HepG2 (cell line): ENCODE data around the gene PDGFRB. TPM values are rescaled to one million over a fixed set of nuclear protein-coding genes. Genes with fewer than 3 reads are reported as not detected.

Experiments
- ATAC-seq: fragments of 200-7000 bp; cut with Tn5 transposase; 3 replicates; pipeline ENCODE4 v1.9.1; 2020; ENCODE audit warnings: mild to moderate bottlenecking, moderate library complexity
- BruUV-seq: library from RNA; stranded (reverse); fragments of 400-500 nt; replicated peaks from 2 replicates; lab custom pipeline; 2021; lab: Mats Ljungman, UMichigan
- CTCF ChIA-PET: fragments of 300-600 bp; formaldehyde crosslinking; extraction: SDS; loops from one replicate; lab custom pipeline; 2021; ENCODE audit warnings: low total read pairs, inconsistent platforms, low intra/inter-chr PET ratio; lab: Yijun Ruan, JAX
- POLR2A ChIA-PET: fragments of 350-600 bp; sonication (Branson Sonifier 250); formaldehyde crosslinking; loops from one replicate; lab custom pipeline; 2020; ENCODE audit warnings: antibody characterized with exemption, inconsistent platforms; lab: Yijun Ruan, JAX
- DNase-seq: peaks from one replicate; pipeline ENCODE4 v3.0.0-alpha.2; 2015; ENCODE audit warnings: low spot score
- FAIRE-seq: peaks from 3 replicates; lab custom pipeline; 2011; peaks lifted over from hg19 to GRCh38; lab: Jason Lieb, UNC
- H2AFZ ChIP-seq: one replicate; pipeline ENCODE4 v1.6.1; 2011; ENCODE audit warnings: low read length, inconsistent platforms
- H3K27ac ChIP-seq: fragments of 300-600 bp; 3 replicates; pipeline ENCODE4 v1.8.0; 2011; ENCODE audit warnings: mixed run types, mild to moderate bottlenecking, mixed read lengths, low read length, inconsistent platforms; ENCODE audit not compliant: insufficient read depth; ENCODE audit errors: extremely low read length
- H3K27me3 ChIP-seq, 2 experiments: fragments of 200-600 bp in 1 of 2; 2 replicates in 1 of 2; 3 replicates in 1 of 2; pipeline versions ENCODE4 v1.6.0 to v1.8.0; 2011; ENCODE audit warnings: low read length in 2 of 2, mild to moderate bottlenecking in 2 of 2, moderate library complexity in 2 of 2, inconsistent platforms in 1 of 2; ENCODE audit not compliant: insufficient read depth in 2 of 2, control insufficient read depth in 1 of 2
- H3K36me3 ChIP-seq, 2 experiments: fragments of 200-600 bp in 1 of 2; replicated peaks in 1 of 2; 2 replicates in 1 of 2; 3 replicates in 1 of 2; pipeline versions ENCODE4 v1.5.1 to v1.8.0; 2011; ENCODE audit warnings: low read length in 2 of 2, inconsistent platforms in 1 of 2; ENCODE audit not compliant: insufficient read depth in 2 of 2, control insufficient read depth in 1 of 2
- H3K4me1 ChIP-seq: 2 replicates; pipeline ENCODE4 v1.5.1; 2012; ENCODE audit warnings: low read length, inconsistent platforms; ENCODE audit not compliant: insufficient read depth
- H3K4me2 ChIP-seq: 2 replicates; pipeline ENCODE4 v1.6.0; 2011; ENCODE audit warnings: low read depth, low read length, inconsistent platforms
- H3K4me3 ChIP-seq, 3 experiments: fragments of 200-600 bp in 1 of 3; sonication (generic), shearing (Covaris generic) in 1 of 3; replicated peaks in 1 of 3; 2 replicates each; pipeline ENCODE4 v1.5.1; 2011 to 2016; ENCODE audit warnings: low read length in 3 of 3, inconsistent platforms in 2 of 3, low read depth in 2 of 3, mild to moderate bottlenecking in 2 of 3, control low read depth in 1 of 3, mixed read lengths in 1 of 3; ENCODE audit not compliant: insufficient read depth in 1 of 3
- H3K79me2 ChIP-seq: one replicate; pipeline ENCODE4 v1.6.1; 2011; ENCODE audit warnings: low read length, inconsistent platforms; ENCODE audit not compliant: insufficient read depth
- H3K9ac ChIP-seq: 2 replicates; pipeline ENCODE4 v1.6.0; 2011; ENCODE audit warnings: mild to moderate bottlenecking, low read depth, low read length, inconsistent platforms; ENCODE audit not compliant: insufficient read depth
- H3K9me3 ChIP-seq: 2 replicates; pipeline ENCODE4 v1.5.1; 2012; ENCODE audit warnings: mild to moderate bottlenecking, low read length
- H4K20me1 ChIP-seq: 2 replicates; pipeline ENCODE4 v1.6.0; 2011; ENCODE audit warnings: inconsistent platforms, mild to moderate bottlenecking, low read length, moderate library complexity; ENCODE audit not compliant: insufficient read depth
- HES4 ChIP-seq: sonication (generic); formaldehyde crosslinking; IDR thresholded peaks from 2 replicates; pipeline ENCODE4 v1.9.0; 2021; ENCODE audit warnings: mild to moderate bottlenecking, missing genetic modification reagents, borderline replicate concordance
- KAT7 ChIP-seq: IDR thresholded peaks from 2 replicates; pipeline ENCODE4 v1.6.1; 2018; ENCODE audit warnings: borderline replicate concordance, missing compliant biosample characterization
- REL ChIP-seq: sonication (generic); formaldehyde crosslinking; conservative IDR thresholded peaks from 2 replicates; pipeline ENCODE4 v1.8.0; 2022; ENCODE audit warnings: mild to moderate bottlenecking, missing genetic modification reagents, moderate library complexity
- RFX3 ChIP-seq: IDR thresholded peaks from 2 replicates; pipeline ENCODE4 v1.6.1; 2016; ENCODE audit warnings: missing biosample characterization, missing genetic modification reagents
- RNF2 ChIP-seq: fragments of 450-650 bp; conservative IDR thresholded peaks from 2 replicates; pipeline ENCODE4 v1.6.1; 2016; ENCODE audit warnings: low read depth
- SALL1 ChIP-seq: sonication (generic); formaldehyde crosslinking; IDR thresholded peaks from 2 replicates; pipeline ENCODE4 v1.8.0; 2022; ENCODE audit warnings: mild to moderate bottlenecking, missing genetic modification reagents
- SIX1 ChIP-seq: sonication (generic); formaldehyde crosslinking; IDR thresholded peaks from 2 replicates; pipeline ENCODE4 v1.4.0; 2020; ENCODE audit warnings: missing genetic modification reagents, borderline replicate concordance
- TBL1XR1 ChIP-seq: fragments of 150-350 bp; IDR thresholded peaks from 2 replicates; pipeline ENCODE4 v1.6.1; 2014; ENCODE audit warnings: borderline replicate concordance, low read length; ENCODE audit not compliant: partially characterized antibody
- TMF1 ChIP-seq: sonication (generic); formaldehyde crosslinking; IDR thresholded peaks from 2 replicates; pipeline ENCODE4 v1.8.1; 2022; ENCODE audit warnings: low read depth, missing genetic modification reagents
- ZFP36L1 ChIP-seq: sonication (generic); formaldehyde crosslinking; IDR thresholded peaks from 2 replicates; pipeline ENCODE4 v1.8.0; 2022; ENCODE audit warnings: mild to moderate bottlenecking, missing genetic modification reagents, moderate library complexity
- ZNF616 ChIP-seq: sonication (generic); formaldehyde crosslinking; IDR thresholded peaks from 2 replicates; pipeline ENCODE4 v1.5.0; 2020; ENCODE audit warnings: low read depth, mild to moderate bottlenecking, missing genetic modification reagents
- ZNF678 ChIP-seq: sonication (generic); formaldehyde crosslinking; IDR thresholded peaks from 2 replicates; pipeline ENCODE4 v1.4.0; 2020; ENCODE audit warnings: mild to moderate bottlenecking, missing genetic modification reagents
- ZNF749 ChIP-seq: sonication (generic); formaldehyde crosslinking; IDR thresholded peaks from 2 replicates; pipeline ENCODE4 v1.8.0; 2022; ENCODE audit warnings: mild to moderate bottlenecking, missing genetic modification reagents, moderate library complexity, borderline replicate concordance
- ZNF773 ChIP-seq: sonication (generic); formaldehyde crosslinking; IDR thresholded peaks from 2 replicates; pipeline ENCODE4 v1.4.0; 2020; ENCODE audit warnings: missing genetic modification reagents, borderline replicate concordance
- WGBS: methylation state at CpG from one replicate; pipeline ENCODE4 v1.1.6; 2017; ENCODE audit warnings: low lambda C conversion rate; 5-methylcytosine and 5-hydroxymethylcytosine counted together
- in situ Hi-C: cut with HindIII; loops from 2 replicates; pipeline ENCODE4 v1.10.0; 2017; ENCODE audit warnings: low pct_unique_long_range_greater_than_20kb; ENCODE audit not compliant: extremely low pct_ligation_motif_present
- intact Hi-C: fragments of 100-400 bp; cut with micrococcal nuclease; formaldehyde crosslinking; loops from one replicate; pipeline ENCODE4 v1.10.0; 2022; ENCODE audit not compliant: unreplicated experiment
- polyA plus RNA-seq, 8 experiments: library from polyadenylated mRNA; depleted of rRNA in 3 of 8; stranded (reverse) in 7 of 8; unstranded in 1 of 8; fragments of >200 nt; fragmentation: Illumina TruSeq in 4 of 8; extraction: Trizol in 4 of 8; gene quantifications; 2 replicates each; pipeline versions ENCODE4 v1.2.1 to v1.2.3, GENCODE V29; 2011 to 2016; ENCODE audit warnings: low read depth in 4 of 8, missing spikeins in 1 of 8, mixed read lengths in 1 of 8; ENCODE audit not compliant: insufficient read depth in 1 of 8
- total RNA-seq, 5 experiments: library from RNA; depleted of rRNA; stranded (reverse); fragments of >200 nt; fragmentation: Illumina TruSeq; extraction: Trizol; gene quantifications; 2 replicates each; pipeline ENCODE4 v1.2.3, GENCODE V29; 2016; ENCODE audit warnings: low read depth in 1 of 5
- TF ChIP-seq, protein P1 (sequence below): sonication (generic); formaldehyde crosslinking; IDR thresholded peaks from 2 replicates; pipeline ENCODE4 v1.5.1; 2020; ENCODE audit warnings: missing genetic modification reagents, mild to moderate bottlenecking, borderline replicate concordance
- TF ChIP-seq, protein P2 (sequence below): sonication (generic); formaldehyde crosslinking; IDR thresholded peaks from 2 replicates; pipeline ENCODE4 v1.5.0; 2020; ENCODE audit warnings: missing genetic modification reagents
- TF ChIP-seq, protein P3 (sequence below): sonication (generic); formaldehyde crosslinking; IDR thresholded peaks from 2 replicates; pipeline ENCODE4 v1.8.1; 2022; ENCODE audit warnings: low read depth, mild to moderate bottlenecking, missing genetic modification reagents
- TF ChIP-seq, protein P4 (sequence below): sonication (generic); formaldehyde crosslinking; IDR thresholded peaks from 2 replicates; pipeline ENCODE4 v1.5.0; 2020; ENCODE audit warnings: missing genetic modification reagents

Gene PDGFRB
- total and polyA plus RNA-seq, 2 of the 13 experiments (the other 11 are each of a cell fraction or from before 2014, with no cell fraction given) = 4.0 to 21.0 TPM

DNA sequence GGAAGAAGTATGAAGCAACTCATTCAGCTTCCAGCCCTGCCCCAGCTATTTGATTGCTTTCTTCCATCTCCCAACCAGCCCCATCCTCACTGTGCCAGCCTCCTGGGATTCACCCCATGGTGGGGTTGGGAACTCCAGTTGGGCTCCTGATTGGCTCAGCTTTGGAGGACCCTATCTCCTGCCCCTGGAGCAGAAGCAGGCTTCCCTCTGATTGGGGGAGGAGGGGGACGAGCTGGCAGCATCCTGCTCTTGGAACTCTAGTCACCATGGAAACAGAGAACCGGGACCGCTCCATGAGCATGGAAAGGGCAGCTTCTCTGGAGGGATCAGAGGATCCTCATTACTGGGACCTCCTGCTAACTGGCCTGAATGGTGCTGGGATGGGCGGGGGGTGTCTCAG, 36.8 kb upstream of the PDGFRB start:
- BruUV-seq = no TSS peak
- in situ Hi-C loops = no loop called here
- 50% methylated on average over 2 of the region's 4 CpGs for WGBS

More for the DNA sequence above, 36.8 kb upstream of the PDGFRB start:
- TF ChIP-seq ZFP36L1 (CRISPR knock-in tag) (no peak), SIX1 (CRISPR knock-in tag) (no peak), TMF1 (CRISPR knock-in tag) (no peak), KAT7 (CRISPR knock-in tag) (no peak), ZNF749 (no peak), ZNF678 (CRISPR knock-in tag) (no peak), SALL1 (CRISPR knock-in tag) (no peak), RFX3 (no peak), ZNF616 (CRISPR knock-in tag) (no peak), RNF2 (no peak), ZNF773 (CRISPR knock-in tag) (no peak), HES4 (no peak), TBL1XR1 (no peak), REL (CRISPR knock-in tag) (no peak)
- TF ChIP-seq, protein P1, sequence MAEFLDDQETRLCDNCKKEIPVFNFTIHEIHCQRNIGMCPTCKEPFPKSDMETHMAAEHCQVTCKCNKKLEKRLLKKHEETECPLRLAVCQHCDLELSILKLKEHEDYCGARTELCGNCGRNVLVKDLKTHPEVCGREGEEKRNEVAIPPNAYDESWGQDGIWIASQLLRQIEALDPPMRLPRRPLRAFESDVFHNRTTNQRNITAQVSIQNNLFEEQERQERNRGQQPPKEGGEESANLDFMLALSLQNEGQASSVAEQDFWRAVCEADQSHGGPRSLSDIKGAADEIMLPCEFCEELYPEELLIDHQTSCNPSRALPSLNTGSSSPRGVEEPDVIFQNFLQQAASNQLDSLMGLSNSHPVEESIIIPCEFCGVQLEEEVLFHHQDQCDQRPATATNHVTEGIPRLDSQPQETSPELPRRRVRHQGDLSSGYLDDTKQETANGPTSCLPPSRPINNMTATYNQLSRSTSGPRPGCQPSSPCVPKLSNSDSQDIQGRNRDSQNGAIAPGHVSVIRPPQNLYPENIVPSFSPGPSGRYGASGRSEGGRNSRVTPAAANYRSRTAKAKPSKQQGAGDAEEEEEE (CRISPR knock-in tag) = no peak
- TF ChIP-seq, protein P2, sequence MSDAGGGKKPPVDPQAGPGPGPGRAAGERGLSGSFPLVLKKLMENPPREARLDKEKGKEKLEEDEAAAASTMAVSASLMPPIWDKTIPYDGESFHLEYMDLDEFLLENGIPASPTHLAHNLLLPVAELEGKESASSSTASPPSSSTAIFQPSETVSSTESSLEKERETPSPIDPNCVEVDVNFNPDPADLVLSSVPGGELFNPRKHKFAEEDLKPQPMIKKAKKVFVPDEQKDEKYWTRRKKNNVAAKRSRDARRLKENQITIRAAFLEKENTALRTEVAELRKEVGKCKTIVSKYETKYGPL (CRISPR knock-in tag) = no peak
- TF ChIP-seq, protein P3, sequence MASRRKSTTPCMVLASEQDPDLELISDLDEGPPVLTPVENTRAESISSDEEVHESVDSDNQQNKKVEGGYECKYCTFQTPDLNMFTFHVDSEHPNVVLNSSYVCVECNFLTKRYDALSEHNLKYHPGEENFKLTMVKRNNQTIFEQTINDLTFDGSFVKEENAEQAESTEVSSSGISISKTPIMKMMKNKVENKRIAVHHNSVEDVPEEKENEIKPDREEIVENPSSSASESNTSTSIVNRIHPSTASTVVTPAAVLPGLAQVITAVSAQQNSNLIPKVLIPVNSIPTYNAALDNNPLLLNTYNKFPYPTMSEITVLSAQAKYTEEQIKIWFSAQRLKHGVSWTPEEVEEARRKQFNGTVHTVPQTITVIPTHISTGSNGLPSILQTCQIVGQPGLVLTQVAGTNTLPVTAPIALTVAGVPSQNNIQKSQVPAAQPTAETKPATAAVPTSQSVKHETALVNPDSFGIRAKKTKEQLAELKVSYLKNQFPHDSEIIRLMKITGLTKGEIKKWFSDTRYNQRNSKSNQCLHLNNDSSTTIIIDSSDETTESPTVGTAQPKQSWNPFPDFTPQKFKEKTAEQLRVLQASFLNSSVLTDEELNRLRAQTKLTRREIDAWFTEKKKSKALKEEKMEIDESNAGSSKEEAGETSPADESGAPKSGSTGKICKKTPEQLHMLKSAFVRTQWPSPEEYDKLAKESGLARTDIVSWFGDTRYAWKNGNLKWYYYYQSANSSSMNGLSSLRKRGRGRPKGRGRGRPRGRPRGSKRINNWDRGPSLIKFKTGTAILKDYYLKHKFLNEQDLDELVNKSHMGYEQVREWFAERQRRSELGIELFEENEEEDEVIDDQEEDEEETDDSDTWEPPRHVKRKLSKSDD (CRISPR knock-in tag) = no peak
- TF ChIP-seq, protein P4, sequence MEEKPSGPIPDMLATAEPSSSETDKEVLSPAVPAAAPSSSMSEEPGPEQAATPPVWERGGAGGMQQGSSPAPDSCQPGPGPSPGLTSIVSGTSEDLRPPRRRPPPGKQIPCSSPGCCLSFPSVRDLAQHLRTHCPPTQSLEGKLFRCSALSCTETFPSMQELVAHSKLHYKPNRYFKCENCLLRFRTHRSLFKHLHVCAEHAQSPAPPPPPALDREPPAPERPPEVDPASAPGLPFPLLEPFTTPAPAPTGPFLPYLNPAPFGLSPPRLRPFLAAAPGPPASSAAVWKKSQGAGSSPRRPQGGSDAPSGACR (CRISPR knock-in tag) = no peak
- TF ChIP-seq, all 625 proteins: peak for 0
- Histone ChIP-seq H3K9ac (no peak overlapping the region), H3K27me3 (peaks cover 0 to 35% of the 10 kb centered on the region in 2 experiments), H3K79me2 (no peaks in the 10 kb centered on the region), H3K9me3 (no peaks in the 10 kb centered on the region), H3K4me3 (no peak overlapping the region), H4K20me1 (no peaks in the 10 kb centered on the region), H3K27ac (no peak overlapping the region), H3K4me2 (no peak overlapping the region), H3K36me3 (no peaks in the 10 kb centered on the region), H3K4me1 (no peaks in the 10 kb centered on the region), H2AFZ (no peak overlapping the region)
- no peak for ATAC-seq
- no peak for DNase-seq
- no peak for FAIRE-seq
- CTCF ChIA-PET = no interaction called here
- POLR2A ChIA-PET = no interaction called here
- intact Hi-C loops = no loop called here
